Ascending aorta (tissue), 2 donors: ENCODE data around the gene TMF1. TPM values are rescaled to one million over a fixed set of nuclear protein-coding genes. Genes with fewer than 3 reads are reported as not detected.

Experiments used
- DNase-seq, 2 donors: peaks; one replicate each; pipeline ENCODE4 v3.0.0-alpha.2; 2019; ENCODE audit warnings: low spot score in 2 of 2
- H3K27ac ChIP-seq, 2 donors: fragments of 200-600 bp; sonication (generic); one replicate each; pipeline ENCODE4 v1.5.1; 2016 to 2017; ENCODE audit warnings: mild to moderate bottlenecking in 1 of 2
- H3K27me3 ChIP-seq: fragments of 200-600 bp; sonication (generic); one replicate; pipeline ENCODE4 v1.5.1; 2017
- H3K36me3 ChIP-seq, 2 donors: fragments of 200-600 bp; sonication (generic); one replicate each; pipeline ENCODE4 v1.5.1; 2016
- H3K4me1 ChIP-seq, 2 donors: fragments of 200-600 bp; sonication (generic); one replicate each; pipeline ENCODE4 v1.5.1; 2016 to 2017; ENCODE audit warnings: mild to moderate bottlenecking in 1 of 2
- H3K4me3 ChIP-seq, 2 donors: fragments of 200-600 bp; sonication (generic); one replicate each; pipeline ENCODE4 v1.5.1; 2016 to 2017; ENCODE audit warnings: mild to moderate bottlenecking in 1 of 2
- H3K9me3 ChIP-seq, 2 donors: fragments of 200-600 bp; sonication (generic); one replicate each; pipeline ENCODE4 v1.5.1; 2016
- CTCF ChIP-seq, 3 experiments: fragments of 200-600 bp in 2 of 3; fragments of 450-650 bp in 1 of 3; sonication (generic) in 2 of 3; IDR thresholded peaks; one replicate each; pipeline ENCODE4 v1.5.1; 2016 to 2019; ENCODE audit warnings: antibody characterized with exemption in 3 of 3, mild to moderate bottlenecking in 1 of 3, moderate library complexity in 1 of 3
- intact Hi-C: fragments of 100-400 bp; cut with DNase I; formaldehyde crosslinking; loops from one replicate; pipeline ENCODE4 v1.15.1; 2023
- total RNA-seq: library from RNA; depleted of rRNA; stranded (reverse); fragments of >200 nt; gene quantifications from one replicate; pipeline ENCODE4 v1.1.0, GENCODE V29; 2016

The TMF1 gene
- total RNA-seq, 1 donor from 2014 or later: 35.2 TPM

- H3K4me1 ChIP-seq: peaks cover 3 to 27% of the 10 kb centered on the region in 2 donors
- TF ChIP-seq CTCF (IDR thresholded peaks at IDR 0.05): no peak
- no peaks in the 10 kb centered on the region for H3K27me3 ChIP-seq
- no peak overlapping the region for H3K4me3 ChIP-seq
- H3K9me3 ChIP-seq: no peaks in the 10 kb centered on the region
- intact Hi-C loops: no loop called here
- peak overlapping the region; percentile 27 to 31 for H3K27ac ChIP-seq
- peaks cover 38 to 63% of the 10 kb centered on the region in 2 donors for H3K36me3 ChIP-seq
- no peak for DNase-seq
Observed at GRCh38 chr3:69004138-69004537, 48.0 kb downstream of the TMF1 start.

GRCh38 chr3:68999605-69000004, 52.5 kb downstream of the TMF1 start:
- TF ChIP-seq CTCF (IDR thresholded peaks at IDR 0.05): no peak
- Histone ChIP-seq H3K27me3 (no peaks in the 10 kb centered on the region), H3K9me3 (no peaks in the 10 kb centered on the region), H3K4me1 (peaks cover 0 to 18% of the 10 kb centered on the region in 2 donors), H3K36me3 (peaks cover 66 to 71% of the 10 kb centered on the region in 2 donors), H3K4me3 (no peak overlapping the region), H3K27ac (peak overlapping the region; percentile 19 to 72)
- intact Hi-C loops: no loop called here
- DNase-seq: no peak

DNA sequence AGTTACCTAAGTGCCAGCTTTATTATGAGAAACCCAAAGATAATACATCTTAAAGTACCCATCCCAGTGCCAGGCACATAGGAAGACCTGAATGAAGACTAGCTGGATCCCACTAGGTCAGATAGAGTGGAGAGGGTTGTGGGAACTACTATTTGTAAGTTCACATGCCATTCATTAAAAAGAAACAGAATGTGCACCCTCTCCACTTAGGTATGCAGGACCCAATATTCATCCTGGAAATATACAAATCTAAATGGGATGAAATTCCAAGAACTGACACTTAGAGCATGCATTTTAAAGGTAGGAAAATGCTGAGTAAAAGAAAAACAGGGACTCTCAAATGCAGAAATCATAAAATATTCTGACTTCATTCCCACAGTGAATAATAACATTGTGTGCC, 53.0 kb downstream of the TMF1 start:
- intact Hi-C loops: no loop called here
- H3K27me3 ChIP-seq: no peaks in the 10 kb centered on the region
- no peaks in the 10 kb centered on the region for H3K9me3 ChIP-seq
- H3K27ac ChIP-seq: peak overlapping the region in 1 of 2 donors; percentile 54
- TF ChIP-seq CTCF (IDR thresholded peaks at IDR 0.05): no peak
- H3K36me3 ChIP-seq: peaks cover 66 to 73% of the 10 kb centered on the region in 2 donors
- H3K4me3 ChIP-seq: no peak overlapping the region
- DNase-seq: no peak
- H3K4me1 ChIP-seq: peaks cover 0 to 18% of the 10 kb centered on the region in 2 donors

GRCh38 chr3:68997887-68998286, 54.2 kb downstream of the TMF1 start:
- Histone ChIP-seq H3K4me1 (peaks cover 0 to 18% of the 10 kb centered on the region in 2 donors), H3K27me3 (no peaks in the 10 kb centered on the region), H3K36me3 (peaks cover 66 to 73% of the 10 kb centered on the region in 2 donors), H3K4me3 (no peak overlapping the region), H3K27ac (no peak overlapping the region), H3K9me3 (no peaks in the 10 kb centered on the region)
- no peak for DNase-seq
- no peak for TF ChIP-seq CTCF (IDR thresholded peaks at IDR 0.05)
- intact Hi-C loops: no loop called here

GRCh38 chr3:68996356-68996995, 55.7 kb downstream of the TMF1 start:
- Histone ChIP-seq H3K27me3 (no peaks in the 10 kb centered on the region), H3K27ac (peak overlapping the region in 1 of 2 donors; percentile 17), H3K4me3 (no peak overlapping the region), H3K9me3 (no peaks in the 10 kb centered on the region), H3K4me1 (peaks cover 0 to 18% of the 10 kb centered on the region in 2 donors), H3K36me3 (peaks cover 53 to 71% of the 10 kb centered on the region in 2 donors)
- intact Hi-C loops: no loop called here
- TF ChIP-seq CTCF (IDR thresholded peaks at IDR 0.05): no peak
- no peak for DNase-seq
